Dedifferentiated amniotic fluid mesenchymal stem cell (primary cell): ENCODE results near the gene PGF.
"Not testable (repeated sequence)": the region's sequence is repeated elsewhere in the genome, so short reads cannot be mapped to it uniquely, and the experiment has no call there.

Experiments
- DNase-seq: peaks from one replicate; pipeline ENCODE4 v3.0.0-alpha.2; 2016; ENCODE audit errors: extremely low spot score

PGF gene

GRCh38 chr14:74942181-74942580 is 13.2 kb downstream of the PGF start:
- DNase-seq = no peak

GRCh38 chr14:74941676-74942097 is 13.7 kb downstream of the PGF start:
- no peak for DNase-seq

GRCh38 chr14:74940956-74941565 is 14.3 kb downstream of the PGF start:
- no peak for DNase-seq

GRCh38 chr14:74938531-74939495 is 16.6 kb downstream of the PGF start:
- no peak for DNase-seq

- DNase-seq = no peak
These were observed 18.2 kb downstream of the PGF start for GRCh38 chr14:74937171-74937570.

GRCh38 chr14:74936731-74937130 is 18.7 kb downstream of the PGF start:
- DNase-seq = no peak

GRCh38 chr14:74936151-74936550 is 19.2 kb downstream of the PGF start:
- no peak for DNase-seq

- no peak for DNase-seq
These were observed 20.1 kb downstream of the PGF start for GRCh38 chr14:74935360-74935680.

- no peak for DNase-seq
These were observed 20.7 kb downstream of the PGF start for GRCh38 chr14:74934476-74935359.

- DNase-seq = no peak
These were observed 21.4 kb downstream of the PGF start for GRCh38 chr14:74934041-74934440.

GRCh38 chr14:74932936-74933335 is 22.5 kb downstream of the PGF start:
- DNase-seq = not testable (repeated sequence)

- DNase-seq = no peak
These were observed 22.9 kb downstream of the PGF start for GRCh38 chr14:74932401-74932901.

GRCh38 chr14:74931744-74932143 is 23.7 kb downstream of the PGF start:
- DNase-seq = not testable (repeated sequence)

GRCh38 chr14:74929242-74929641 is 26.2 kb downstream of the PGF start:
- DNase-seq = no peak

- no peak for DNase-seq
These were observed 28.2 kb downstream of the PGF start for GRCh38 chr14:74927225-74927624.

GRCh38 chr14:74924061-74924460 is 31.3 kb downstream of the PGF start:
- no peak for DNase-seq

- DNase-seq = no peak
These were observed 32.5 kb downstream of the PGF start, which contains the start of gene RPS6KL1 for GRCh38 chr14:74922752-74923401. RPS6KL1 (minus strand) TSS chr14:74923260; CDS start chr14:74921541, 1,719 bp downstream.

GRCh38 chr14:74921987-74922751 is 33.2 kb downstream of the PGF start:
- DNase-seq = no peak

- no peak for DNase-seq
These were observed 34.3 kb downstream of the PGF start for GRCh38 chr14:74921053-74921620.

GRCh38 chr14:74920281-74920680 is 35.1 kb downstream of the PGF start:
- no peak for DNase-seq
